Kidney epithelial cell (primary cell): ENCODE results near the gene ZNF516. TPM values are rescaled to one million over a fixed set of nuclear protein-coding genes. Genes with fewer than 3 reads are reported as not detected.

Experiments used
- DNase-seq: peaks from one replicate; pipeline ENCODE4 v3.0.0-alpha.2; 2010; ENCODE audit warnings: low read depth
- H3K27me3 ChIP-seq: 2 replicates; pipeline ENCODE4 v1.6.0; 2011; ENCODE audit warnings: low read length; ENCODE audit not compliant: control insufficient read depth, insufficient read depth
- H3K36me3 ChIP-seq: 2 replicates; pipeline ENCODE4 v1.5.1; 2011; ENCODE audit warnings: low read length; ENCODE audit not compliant: control insufficient read depth, insufficient read depth
- H3K4me3 ChIP-seq: 2 replicates; pipeline ENCODE4 v1.5.1; 2011; ENCODE audit warnings: low read depth, mild to moderate bottlenecking, control low read depth, low read length
- total RNA-seq: library from RNA; depleted of rRNA; stranded (reverse); fragments of >200 nt; gene quantifications from 2 replicates; pipeline ENCODE4 v1.2.3, GENCODE V29; 2015
- TF ChIP-seq, protein P1 (sequence below): IDR thresholded peaks from 2 replicates; pipeline ENCODE4 v1.5.1; 2011; ENCODE audit warnings: mild to moderate bottlenecking, moderate library complexity, low read length, control low read depth, inconsistent platforms; ENCODE audit not compliant: insufficient read depth, poor library complexity, severe bottlenecking

ZNF516 gene
- total RNA-seq, 1 donor from 2014 or later = 56.1 TPM

DNA sequence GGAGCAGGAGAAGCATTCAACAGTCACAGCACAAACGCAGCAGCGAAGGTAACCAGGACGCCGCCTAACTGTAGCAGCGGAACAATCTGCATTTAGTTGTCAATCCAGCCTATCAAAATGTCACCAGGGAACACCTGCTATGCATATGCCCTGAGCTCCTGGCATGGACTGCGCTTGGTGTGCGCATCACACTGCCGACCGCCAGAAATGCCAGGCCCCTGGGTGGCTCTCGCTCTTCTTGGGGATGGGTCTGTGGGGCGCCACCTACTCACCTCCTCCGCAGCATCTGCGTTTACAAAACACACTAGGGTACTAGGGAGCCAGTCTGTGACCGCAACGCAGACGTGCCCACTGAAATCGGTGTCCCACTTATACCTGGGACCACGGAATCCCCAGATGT is 31.7 kb downstream of the ZNF516 start:
- DNase-seq = no peak
- Histone ChIP-seq H3K27me3 (no peaks in the 10 kb centered on the region), H3K36me3 (peaks cover 4% of the 10 kb centered on the region), H3K4me3 (no peak overlapping the region)
- TF ChIP-seq, protein P1, sequence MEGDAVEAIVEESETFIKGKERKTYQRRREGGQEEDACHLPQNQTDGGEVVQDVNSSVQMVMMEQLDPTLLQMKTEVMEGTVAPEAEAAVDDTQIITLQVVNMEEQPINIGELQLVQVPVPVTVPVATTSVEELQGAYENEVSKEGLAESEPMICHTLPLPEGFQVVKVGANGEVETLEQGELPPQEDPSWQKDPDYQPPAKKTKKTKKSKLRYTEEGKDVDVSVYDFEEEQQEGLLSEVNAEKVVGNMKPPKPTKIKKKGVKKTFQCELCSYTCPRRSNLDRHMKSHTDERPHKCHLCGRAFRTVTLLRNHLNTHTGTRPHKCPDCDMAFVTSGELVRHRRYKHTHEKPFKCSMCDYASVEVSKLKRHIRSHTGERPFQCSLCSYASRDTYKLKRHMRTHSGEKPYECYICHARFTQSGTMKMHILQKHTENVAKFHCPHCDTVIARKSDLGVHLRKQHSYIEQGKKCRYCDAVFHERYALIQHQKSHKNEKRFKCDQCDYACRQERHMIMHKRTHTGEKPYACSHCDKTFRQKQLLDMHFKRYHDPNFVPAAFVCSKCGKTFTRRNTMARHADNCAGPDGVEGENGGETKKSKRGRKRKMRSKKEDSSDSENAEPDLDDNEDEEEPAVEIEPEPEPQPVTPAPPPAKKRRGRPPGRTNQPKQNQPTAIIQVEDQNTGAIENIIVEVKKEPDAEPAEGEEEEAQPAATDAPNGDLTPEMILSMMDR = no peak

DNA sequence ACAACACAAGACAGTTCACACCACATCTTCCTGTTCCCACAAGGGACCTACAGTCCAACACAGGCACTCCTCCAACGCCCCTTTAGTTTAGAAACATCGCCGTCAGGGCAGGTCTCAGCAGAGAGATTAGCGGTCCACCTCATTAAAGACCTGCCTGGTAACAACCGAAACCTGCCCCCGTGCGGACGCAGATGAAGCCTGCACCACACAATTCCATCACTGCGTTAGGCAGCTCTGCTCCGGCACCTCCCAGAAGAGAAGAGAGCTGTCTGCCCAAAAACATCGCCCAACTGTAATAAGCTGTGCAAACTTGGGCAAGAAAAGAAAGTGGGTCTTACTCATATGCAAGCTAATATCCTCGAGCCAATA is 32.7 kb downstream of the ZNF516 start:
- no peak overlapping the region for H3K4me3 ChIP-seq
- H3K27me3 ChIP-seq = no peaks in the 10 kb centered on the region
- no peak for DNase-seq
- H3K36me3 ChIP-seq = peaks cover 4% of the 10 kb centered on the region
- TF ChIP-seq, protein P1 = no peak

DNA sequence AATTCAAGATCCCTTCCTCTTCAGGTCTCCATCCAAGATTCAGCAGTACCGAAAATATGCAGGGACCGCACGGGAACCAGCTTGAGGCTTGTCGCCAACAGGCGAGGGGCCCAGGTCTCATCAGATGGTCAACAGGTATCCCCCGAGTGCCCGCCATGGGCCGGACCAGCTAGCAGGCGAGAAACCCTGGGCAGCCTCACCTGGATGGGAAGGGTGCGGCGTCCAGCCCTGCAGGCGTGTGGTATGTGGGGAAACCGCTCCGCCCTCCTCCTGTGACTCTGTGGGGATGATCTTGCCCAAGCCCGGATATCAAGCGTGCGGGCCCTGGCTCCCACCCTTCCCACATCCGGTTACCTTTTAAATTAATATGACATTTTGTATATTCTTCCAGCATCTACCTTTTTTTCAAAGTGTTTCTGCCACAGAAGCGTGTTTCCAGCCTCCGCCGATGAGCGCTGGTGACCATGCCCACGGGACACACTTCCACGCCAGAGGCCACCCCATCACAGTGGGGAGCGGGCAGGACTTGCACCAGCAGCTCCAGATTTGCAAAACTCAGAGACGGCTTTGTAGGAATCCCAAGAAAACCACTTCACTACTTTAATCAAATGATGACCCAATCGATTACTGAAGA is 33.2 kb downstream of the ZNF516 start:
- no peak for DNase-seq
- TF ChIP-seq, protein P1 = no peak

DNA sequence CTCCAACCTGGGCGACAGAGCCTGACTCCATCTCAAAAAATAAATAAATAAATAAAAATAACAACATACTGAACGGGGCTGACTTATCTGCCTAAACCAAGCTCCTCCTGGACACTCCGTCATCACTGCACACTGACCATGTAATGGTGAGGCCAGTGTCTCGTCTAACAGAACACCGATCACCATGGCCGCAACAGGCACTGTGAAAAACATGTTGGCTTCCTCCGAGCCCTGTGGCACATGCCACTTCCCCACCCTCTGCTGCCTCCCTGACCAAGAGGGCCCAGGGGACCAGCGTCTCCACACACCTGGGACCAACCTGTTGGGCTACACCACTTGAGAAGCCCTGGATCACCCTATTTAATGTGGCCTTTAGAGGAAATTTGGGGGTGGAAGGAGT is 33.9 kb downstream of the ZNF516 start:
- Histone ChIP-seq H3K27me3 (no peaks in the 10 kb centered on the region), H3K36me3 (peaks cover 4% of the 10 kb centered on the region), H3K4me3 (no peak overlapping the region)
- DNase-seq = no peak
- TF ChIP-seq, protein P1 = no peak

More for the DNA sequence above, 33.2 kb downstream of the ZNF516 start:
- H3K4me3 ChIP-seq = no peak overlapping the region
- H3K27me3 ChIP-seq = no peaks in the 10 kb centered on the region
- H3K36me3 ChIP-seq = peaks cover 4% of the 10 kb centered on the region

DNA sequence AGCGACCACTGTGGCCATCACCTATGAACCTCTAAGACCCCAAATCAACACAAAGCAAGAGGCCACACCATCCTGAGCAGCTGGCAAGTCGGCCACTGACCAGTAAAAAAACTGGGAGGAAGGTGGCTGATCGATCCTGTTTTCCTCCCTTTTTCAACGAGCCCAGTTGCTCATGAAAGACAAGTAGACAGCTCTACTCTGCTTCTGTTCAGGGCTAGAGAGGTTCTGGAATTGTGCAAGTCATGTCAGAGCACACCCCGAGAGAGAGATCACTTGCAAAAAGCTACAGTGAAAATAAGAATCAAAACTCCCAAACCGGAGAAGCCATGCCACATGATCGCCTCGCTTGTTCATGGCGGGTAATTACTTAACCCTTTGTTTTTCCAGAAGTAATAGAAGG is 34.6 kb downstream of the ZNF516 start:
- TF ChIP-seq, protein P1 = no peak
- Histone ChIP-seq H3K27me3 (no peaks in the 10 kb centered on the region), H3K4me3 (no peak overlapping the region), H3K36me3 (peaks cover 4% of the 10 kb centered on the region)
- no peak for DNase-seq
